Uterus (tissue), 4 donors: Measurements from ENCODE around the gene PLAAT3. TPM values are rescaled to one million over a fixed set of nuclear protein-coding genes. Genes with fewer than 3 reads are reported as not detected.
"Not testable (repeated sequence)": the region's sequence is repeated elsewhere in the genome, so short reads cannot be mapped to it uniquely, and the experiment has no call there.

Experiments used
- DNase-seq, 2 donors: peaks; one replicate each; pipeline ENCODE4 v3.0.0-alpha.2; 2019 to 2020
- H3K27ac ChIP-seq, 2 donors: fragments of 200-600 bp; sonication (generic); 1 replicate in 1 of 2; 2 replicates in 1 of 2; pipeline ENCODE4 v1.5.1; 2016 to 2018
- H3K27me3 ChIP-seq, 2 donors: fragments of 200-600 bp; sonication (generic); one replicate each; pipeline ENCODE4 v1.5.1; 2018 to 2019; ENCODE audit warnings: control low read depth in 1 of 2
- H3K36me3 ChIP-seq, 2 donors: fragments of 200-600 bp; sonication (generic); one replicate each; pipeline ENCODE4 v1.5.1; 2019; ENCODE audit warnings: control low read depth in 1 of 2
- H3K4me1 ChIP-seq, 2 donors: fragments of 200-600 bp; sonication (generic); one replicate each; pipeline ENCODE4 v1.5.1; 2018 to 2019; ENCODE audit warnings: control low read depth in 1 of 2
- H3K4me3 ChIP-seq, 2 donors: fragments of 200-600 bp; sonication (generic); 1 replicate in 1 of 2; 2 replicates in 1 of 2; pipeline ENCODE4 v1.5.1; 2018 to 2019; ENCODE audit warnings: mild to moderate bottlenecking in 1 of 2
- H3K9me3 ChIP-seq, 2 donors: fragments of 200-600 bp; sonication (generic); one replicate each; pipeline ENCODE4 v1.5.1; 2019; ENCODE audit warnings: control low read depth in 1 of 2
- CTCF ChIP-seq, 4 experiments: fragments of 200-600 bp in 2 of 4; fragments of 450-650 bp in 2 of 4; sonication (generic) in 2 of 4; IDR thresholded peaks; one replicate each; pipeline ENCODE4 v1.5.1; 2016 to 2019; ENCODE audit warnings: antibody characterized with exemption in 4 of 4, mild to moderate bottlenecking in 2 of 4, moderate library complexity in 1 of 4
- POLR2A ChIP-seq, 2 donors: fragments of 450-650 bp; IDR thresholded peaks; one replicate each; pipeline ENCODE4 v1.6.1; 2016; ENCODE audit warnings: antibody characterized with exemption in 2 of 2, mild to moderate bottlenecking in 1 of 2, moderate library complexity in 1 of 2
- intact Hi-C: fragments of 100-400 bp; cut with DNase I; formaldehyde crosslinking; loops from one replicate; pipeline ENCODE4 v1.15.1; 2023; ENCODE audit warnings: low total_unique reads
- total RNA-seq, 4 donors: library from RNA; depleted of rRNA in 3 of 4; stranded (reverse); fragments of >200 nt in 3 of 4; gene quantifications; one replicate each; pipeline versions ENCODE4 v1.1.0 to v1.2.4, GENCODE V29; 2014 to 2023
- donor health status: DM: yes; HTN: yes; CAD: no.

The PLAAT3 gene
- total RNA-seq, 4 donors from 2014 or later, result 10.0 to 32.3 (median 14.0) TPM

GRCh38 chr11:63641727-63642126, 27.5 kb upstream of the PLAAT3 start:
- H3K27ac ChIP-seq, result no peak overlapping the region
- intact Hi-C loops, result no loop called here
- DNase-seq, result no peak
- H3K4me3 ChIP-seq, result no peak overlapping the region
- H3K27me3 ChIP-seq, result no peaks in the 10 kb centered on the region
- no peaks in the 10 kb centered on the region for H3K9me3 ChIP-seq
- peak in 1 of 4 experiments; percentile 5 for TF ChIP-seq CTCF (IDR thresholded peaks at IDR 0.05)
- TF ChIP-seq POLR2A (IDR thresholded peaks at IDR 0.05), result no peak
- H3K36me3 ChIP-seq, result no peaks in the 10 kb centered on the region
- no peaks in the 10 kb centered on the region for H3K4me1 ChIP-seq

GRCh38 chr11:63639199-63639832, 25.1 kb upstream of the PLAAT3 start:
- no peaks in the 10 kb centered on the region for H3K27me3 ChIP-seq
- TF ChIP-seq POLR2A (IDR thresholded peaks at IDR 0.05) (no peak), CTCF (IDR thresholded peaks at IDR 0.05) (peak; percentile 21 to 40 (median 35))
- no peaks in the 10 kb centered on the region for H3K36me3 ChIP-seq
- no peak for DNase-seq
- peak overlapping the region; percentile 9 to 47 for H3K27ac ChIP-seq
- intact Hi-C loops, result loop anchor here (5.0 kb wide), 1 partner anchor 162 kb away; no protein-coding TSS in a partner anchor
- no peak overlapping the region for H3K4me3 ChIP-seq
- no peaks in the 10 kb centered on the region for H3K4me1 ChIP-seq
- H3K9me3 ChIP-seq, result no peaks in the 10 kb centered on the region

GRCh38 chr11:63638436-63638835, 24.2 kb upstream of the PLAAT3 start:
- H3K9me3 ChIP-seq, H3K27me3 ChIP-seq, H3K27ac ChIP-seq, H3K4me3 ChIP-seq, H3K36me3 ChIP-seq, H3K4me1 ChIP-seq, DNase-seq: not testable (repeated sequence)
- intact Hi-C loops, result loop anchor here (5.0 kb wide), 1 partner anchor 161 kb away; no protein-coding TSS in a partner anchor

- intact Hi-C loops, result loop anchor here (5.0 kb wide), 1 partner anchor 159 kb away; no protein-coding TSS in a partner anchor
These were observed 21.7 kb upstream of the PLAAT3 start for GRCh38 chr11:63635762-63636465.

GRCh38 chr11:63629426-63629825, 15.2 kb upstream of the PLAAT3 start:
- H3K36me3 ChIP-seq, result no peaks in the 10 kb centered on the region

More at GRCh38 chr11:63635762-63636465, 21.7 kb upstream of the PLAAT3 start:
- Histone ChIP-seq H3K27me3 (no peaks in the 10 kb centered on the region), H3K4me3 (no peak overlapping the region), H3K27ac (no peak overlapping the region), H3K4me1 (no peaks in the 10 kb centered on the region), H3K9me3 (no peaks in the 10 kb centered on the region), H3K36me3 (no peaks in the 10 kb centered on the region)
- DNase-seq, result peak; percentile 45 to 51
- TF ChIP-seq CTCF (IDR thresholded peaks at IDR 0.05), result peak; percentile 62 to 80 (median 76)
- no peak for TF ChIP-seq POLR2A (IDR thresholded peaks at IDR 0.05)

More at GRCh38 chr11:63629426-63629825, 15.2 kb upstream of the PLAAT3 start:
- intact Hi-C loops, result loop anchor here (5.0 kb wide), 1 partner anchor 147 kb away; no protein-coding TSS in a partner anchor
- Histone ChIP-seq H3K4me3 (no peak overlapping the region), H3K4me1 (no peaks in the 10 kb centered on the region), H3K9me3 (no peaks in the 10 kb centered on the region), H3K27ac (no peak overlapping the region), H3K27me3 (no peaks in the 10 kb centered on the region)
- no peak for DNase-seq
- TF ChIP-seq CTCF (IDR thresholded peaks at IDR 0.05) (no peak), POLR2A (IDR thresholded peaks at IDR 0.05) (no peak)
